Neural cell (in vitro differentiated cells): ENCODE data around the gene RDH16.
"Not testable (repeated sequence)": the region's sequence is repeated elsewhere in the genome, so short reads cannot be mapped to it uniquely, and the experiment has no call there.

ENCODE experiments used
- EP300 ChIP-seq: fragments of 450-650 bp; conservative IDR thresholded peaks from 2 replicates; pipeline ENCODE4 v1.6.1; 2014; ENCODE audit warnings: antibody characterized with exemption, mild to moderate bottlenecking, moderate library complexity; ENCODE audit not compliant: poor library complexity, severe bottlenecking
- EZH2 ChIP-seq: fragments of 200-600, 300-800 bp; shearing (Covaris generic), sonication (generic); IDR thresholded peaks from 2 replicates; pipeline ENCODE4 v1.6.1; 2014; ENCODE audit warnings: antibody characterized with exemption, low read length, borderline replicate concordance, mild to moderate bottlenecking; ENCODE audit not compliant: insufficient read depth, poor library complexity, severe bottlenecking
- POLR2AphosphoS5 ChIP-seq: IDR thresholded peaks from 2 replicates; pipeline ENCODE4 v1.6.1; 2012
- RAD21 ChIP-seq: fragments of 450-650 bp; conservative IDR thresholded peaks from 2 replicates; pipeline ENCODE4 v1.6.1; 2014; ENCODE audit warnings: antibody characterized with exemption, mild to moderate bottlenecking, moderate library complexity
- REST ChIP-seq: IDR thresholded peaks from 2 replicates; pipeline ENCODE4 v1.6.1; 2012; ENCODE audit warnings: borderline replicate concordance
- TAF1 ChIP-seq: IDR thresholded peaks from 2 replicates; pipeline ENCODE4 v1.6.1; 2012; ENCODE audit warnings: low read depth
- TF ChIP-seq, protein P1 (sequence below): fragments of 450-650 bp; IDR thresholded peaks from 2 replicates; pipeline ENCODE4 v1.5.1; 2014; ENCODE audit warnings: antibody characterized with exemption, mild to moderate bottlenecking, moderate library complexity; ENCODE audit not compliant: poor library complexity, severe bottlenecking

DNA sequence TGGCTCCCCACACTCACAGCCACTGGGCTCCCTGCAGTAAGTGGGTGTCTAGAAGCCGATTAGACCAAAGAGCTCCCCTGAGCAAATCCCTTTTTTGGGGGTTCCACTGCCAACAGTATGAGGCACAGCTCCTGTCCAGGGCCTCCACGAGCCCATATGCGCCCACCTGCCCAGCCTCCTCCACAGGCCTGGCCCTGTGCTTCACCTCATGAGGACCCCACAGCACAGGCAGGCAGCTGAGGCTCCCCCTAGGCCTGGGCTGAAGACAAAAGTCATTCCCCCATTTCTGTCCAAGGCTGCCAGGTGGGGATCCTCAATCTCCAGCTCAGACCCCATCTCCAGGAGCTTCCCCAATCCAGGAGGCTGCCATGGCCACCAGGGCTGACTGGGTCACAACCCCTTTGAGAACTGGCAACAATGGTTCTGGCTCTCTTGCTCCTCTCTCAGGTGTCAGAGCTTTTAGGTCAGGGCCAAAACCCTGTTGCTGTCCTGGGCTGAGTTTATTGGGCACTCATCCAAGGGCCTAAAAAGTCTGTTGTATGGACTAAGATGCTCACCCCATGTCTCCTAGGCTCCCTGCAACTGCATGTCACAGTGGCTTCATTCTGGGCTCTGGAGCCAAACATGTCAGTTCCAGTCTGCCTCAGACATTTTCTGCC lies 25.3 kb upstream of the RDH16 start:
- not testable (repeated sequence) for TF ChIP-seq EP300, EZH2, REST, POLR2AphosphoS5, RAD21, TAF1
- TF ChIP-seq, protein P1, sequence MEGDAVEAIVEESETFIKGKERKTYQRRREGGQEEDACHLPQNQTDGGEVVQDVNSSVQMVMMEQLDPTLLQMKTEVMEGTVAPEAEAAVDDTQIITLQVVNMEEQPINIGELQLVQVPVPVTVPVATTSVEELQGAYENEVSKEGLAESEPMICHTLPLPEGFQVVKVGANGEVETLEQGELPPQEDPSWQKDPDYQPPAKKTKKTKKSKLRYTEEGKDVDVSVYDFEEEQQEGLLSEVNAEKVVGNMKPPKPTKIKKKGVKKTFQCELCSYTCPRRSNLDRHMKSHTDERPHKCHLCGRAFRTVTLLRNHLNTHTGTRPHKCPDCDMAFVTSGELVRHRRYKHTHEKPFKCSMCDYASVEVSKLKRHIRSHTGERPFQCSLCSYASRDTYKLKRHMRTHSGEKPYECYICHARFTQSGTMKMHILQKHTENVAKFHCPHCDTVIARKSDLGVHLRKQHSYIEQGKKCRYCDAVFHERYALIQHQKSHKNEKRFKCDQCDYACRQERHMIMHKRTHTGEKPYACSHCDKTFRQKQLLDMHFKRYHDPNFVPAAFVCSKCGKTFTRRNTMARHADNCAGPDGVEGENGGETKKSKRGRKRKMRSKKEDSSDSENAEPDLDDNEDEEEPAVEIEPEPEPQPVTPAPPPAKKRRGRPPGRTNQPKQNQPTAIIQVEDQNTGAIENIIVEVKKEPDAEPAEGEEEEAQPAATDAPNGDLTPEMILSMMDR: not testable (repeated sequence)
